Limb (tissue), 2 donors: Measurements from ENCODE around the gene LRP1.
"Not testable (repeated sequence)": the region's sequence is repeated elsewhere in the genome, so short reads cannot be mapped to it uniquely, and the experiment has no call there.

Experiments used
- DNase-seq, 2 donors: peaks; one replicate each; pipeline ENCODE4 v3.0.0-alpha.2; 2016; ENCODE audit errors: extremely low spot score in 2 of 2

The LRP1 gene

DNA sequence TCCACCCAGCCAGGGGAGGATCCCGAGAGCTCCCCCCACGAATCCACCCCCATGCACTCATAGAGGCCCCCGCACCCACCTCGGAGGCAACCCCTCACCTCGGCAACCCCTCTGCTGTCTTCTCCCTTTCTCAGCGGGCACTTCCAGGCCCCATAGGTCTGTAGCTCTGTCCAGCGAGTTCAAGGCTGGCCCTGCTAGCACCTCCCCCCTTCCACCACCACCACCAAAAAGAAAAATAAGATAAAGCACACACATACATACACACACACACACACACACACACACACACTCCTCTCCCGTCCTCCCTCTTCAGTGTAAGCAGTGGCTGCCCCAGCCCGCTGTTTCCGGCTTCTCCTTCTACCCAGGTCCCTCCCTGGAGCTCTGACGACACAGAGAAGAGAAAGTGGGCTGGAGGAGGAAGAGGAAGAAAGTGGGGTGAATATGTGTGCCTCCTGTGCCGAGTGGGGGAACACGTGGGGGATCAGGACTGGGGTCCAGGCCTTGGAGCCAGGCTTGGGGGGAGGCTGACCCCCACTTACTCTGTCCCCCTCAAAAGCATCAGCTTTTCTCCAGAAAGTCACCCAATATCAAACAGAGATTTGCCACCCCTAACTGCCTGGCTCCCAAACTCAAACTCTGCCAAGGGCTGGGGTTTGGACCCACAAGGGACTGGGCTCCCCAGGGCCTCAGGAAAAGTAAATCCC, 17.1 kb upstream of the LRP1 start, which contains the start of gene STAT6:
TSS of gene STAT6 (minus strand) at position 332 of the 704 bp plus-strand sequence. CDS start 3,084 bp downstream, outside the sequence.
- peak; percentile 59 to 74 for DNase-seq

DNA sequence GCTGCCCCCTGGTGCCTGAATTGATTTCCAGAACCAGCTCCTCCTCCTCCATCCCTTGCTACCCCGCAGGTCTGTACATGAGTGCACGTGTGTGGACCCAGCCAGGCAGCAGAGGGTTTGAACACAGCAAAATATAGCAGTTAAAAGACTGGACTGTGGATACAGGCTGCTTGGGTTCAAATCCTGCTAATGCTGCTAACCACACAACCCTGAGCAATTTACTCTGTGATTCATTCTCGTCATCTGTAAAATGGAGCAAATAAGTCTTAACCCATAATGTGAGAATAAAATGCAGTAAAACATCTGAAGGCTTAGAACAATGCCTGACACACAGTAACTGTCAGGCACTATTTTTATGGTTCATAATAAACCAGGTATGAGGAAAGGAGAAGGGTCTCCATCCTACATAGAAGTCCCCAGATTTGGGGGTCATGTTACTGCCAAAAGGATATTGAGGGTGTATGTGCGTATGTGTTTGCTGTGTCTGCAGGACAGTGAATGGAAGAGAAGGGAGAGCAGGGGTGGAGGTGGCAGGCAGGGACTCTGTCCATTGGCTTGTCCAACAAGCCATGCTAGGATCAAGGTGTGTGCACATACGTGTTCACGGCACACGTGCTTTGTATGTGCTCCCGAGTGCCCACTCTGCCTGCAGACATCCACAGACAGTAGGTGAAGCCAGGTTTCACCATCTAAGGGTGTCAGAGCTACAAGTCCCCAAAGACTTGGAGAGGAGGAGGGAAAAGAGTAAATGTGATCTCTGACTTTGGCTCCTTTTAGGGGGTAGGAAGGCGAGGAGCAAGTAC, 15.6 kb upstream of the LRP1 start:
- no peak for DNase-seq

DNA sequence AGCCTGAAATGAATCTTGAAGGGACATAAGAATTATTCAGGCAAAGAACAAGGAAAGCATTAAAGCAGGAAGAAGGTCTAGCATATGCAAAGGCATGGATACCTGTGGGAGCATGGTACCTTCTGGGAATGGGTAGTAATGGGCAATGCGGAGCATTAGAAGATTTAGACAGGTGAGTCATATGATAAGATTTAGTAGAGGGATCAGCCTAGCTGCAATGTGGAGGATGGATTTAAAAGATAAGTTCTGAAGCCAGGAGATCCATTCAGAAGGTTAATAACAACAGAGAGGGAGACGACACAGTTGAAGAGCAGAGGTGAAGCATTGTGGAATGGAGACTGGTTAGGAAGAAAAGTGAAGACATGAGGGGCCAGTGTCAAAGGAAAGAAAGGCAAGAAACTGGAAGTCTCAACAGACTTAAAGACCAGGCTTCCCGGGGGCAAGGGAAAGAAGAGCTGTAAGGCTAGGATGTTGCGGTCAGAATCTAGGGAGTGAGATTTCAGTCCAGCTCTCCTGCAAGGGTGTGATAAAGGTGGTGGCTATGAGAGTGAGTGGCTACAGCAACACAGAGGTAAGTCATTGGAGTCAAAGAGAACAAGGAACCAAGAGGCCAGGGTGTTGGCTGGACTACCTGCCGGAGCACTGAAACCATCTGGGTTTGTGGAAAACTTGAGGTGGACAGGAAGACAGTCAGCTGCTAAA, 11.6 kb upstream of the LRP1 start:
- DNase-seq: no peak

DNA sequence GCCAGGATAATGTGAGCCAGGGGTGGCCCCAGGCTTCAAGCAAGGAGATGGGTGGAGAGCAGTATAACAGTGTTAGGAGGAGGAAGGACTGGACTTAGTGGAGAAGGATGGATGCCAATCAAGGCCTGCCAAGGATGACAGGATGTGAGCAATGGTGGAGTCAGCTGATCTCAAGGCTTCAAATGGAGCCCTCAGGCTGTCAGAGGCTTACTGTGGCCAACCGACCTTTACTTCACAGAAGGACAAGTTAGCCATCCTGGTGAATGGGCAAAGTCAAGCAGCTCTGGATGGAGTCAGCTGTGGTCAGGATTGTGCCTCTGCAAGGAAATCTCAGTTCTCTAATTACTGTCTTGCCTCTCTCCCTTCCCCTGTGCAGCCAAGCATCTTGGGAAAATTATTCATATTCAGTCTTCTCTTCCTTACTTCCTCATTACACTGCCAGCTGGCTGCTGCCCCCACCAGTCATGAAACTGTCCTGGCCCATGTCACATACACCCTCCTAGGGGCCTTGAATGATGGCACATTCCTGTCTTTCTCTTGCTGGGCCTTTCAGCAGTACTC, 9.5 kb upstream of the LRP1 start:
- DNase-seq: no peak

DNA sequence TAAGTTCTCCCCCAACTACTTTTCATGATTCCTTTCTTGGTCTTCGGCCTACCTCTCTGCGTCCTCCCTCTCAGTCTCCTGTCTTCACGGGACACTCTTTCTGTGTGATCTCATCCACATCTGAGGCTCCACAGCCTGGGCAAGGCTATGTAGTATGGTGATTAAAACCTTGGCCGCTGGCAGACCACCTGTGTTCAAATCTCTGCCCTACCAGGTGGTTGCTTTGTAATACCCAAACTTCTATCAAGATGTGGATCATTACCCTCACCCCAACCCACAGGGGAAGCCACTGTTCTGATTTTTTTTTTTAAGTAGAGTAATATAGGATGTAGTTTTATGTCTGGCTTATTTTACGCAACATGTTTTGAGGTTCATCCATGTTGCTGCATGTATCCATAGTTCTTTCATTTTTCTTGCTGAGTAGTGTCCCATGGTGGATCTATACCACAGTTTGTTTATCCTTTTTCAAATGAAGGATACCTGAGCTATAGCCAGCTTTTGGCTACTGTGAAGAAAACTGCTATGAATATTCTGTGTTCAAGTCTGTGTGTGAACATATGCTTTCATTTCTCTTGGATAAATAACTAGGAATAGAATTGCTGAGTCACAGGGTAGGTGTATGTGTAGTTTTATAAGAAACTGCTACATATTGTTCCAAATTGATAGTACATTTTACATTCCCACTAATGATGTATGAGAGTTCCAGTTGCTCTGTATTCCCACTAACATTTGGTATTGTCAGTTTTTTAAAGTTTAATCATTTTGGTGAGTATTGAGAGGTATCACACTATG, 8.8 kb upstream of the LRP1 start:
- no peak for DNase-seq

DNA sequence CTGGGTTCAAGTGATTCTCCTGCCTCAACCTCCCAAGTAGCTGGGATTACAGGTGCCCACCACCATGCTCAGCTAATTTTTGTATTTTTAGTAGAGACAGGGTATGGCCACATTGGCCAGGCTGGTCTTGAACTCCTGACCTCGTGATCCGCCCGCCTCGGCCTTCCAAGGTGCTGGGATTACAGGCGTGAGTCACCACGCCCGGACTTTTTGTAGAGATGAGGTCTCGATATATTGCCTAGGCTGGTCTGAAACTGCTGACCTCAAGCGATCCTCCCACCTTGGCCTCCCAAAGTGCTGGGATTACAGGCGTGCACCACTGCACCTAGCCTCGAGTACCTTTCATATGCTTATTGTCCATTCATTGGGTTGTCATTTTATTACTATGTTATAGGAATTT, 7.6 kb upstream of the LRP1 start:
- DNase-seq: not testable (repeated sequence)

DNA sequence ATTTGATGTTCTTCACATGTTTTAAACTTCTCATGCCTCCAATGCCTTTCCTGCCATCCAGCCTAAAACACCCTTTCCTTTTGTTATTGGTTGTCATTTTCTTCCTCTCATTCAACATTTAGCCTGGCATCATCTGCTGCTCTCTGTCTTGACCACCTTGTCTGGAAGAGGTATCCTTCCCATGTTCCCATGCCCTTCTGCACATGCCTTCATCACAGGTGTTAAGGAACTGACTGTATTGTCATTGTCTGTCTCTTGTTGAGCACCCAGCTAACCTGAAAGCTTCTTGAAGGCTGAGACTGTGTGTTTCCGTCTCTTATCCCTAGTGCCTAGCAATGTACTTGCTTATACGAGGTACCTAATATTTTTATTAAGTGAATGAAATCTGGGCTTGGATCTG, 4.5 kb upstream of the LRP1 start:
- DNase-seq: no peak

DNA sequence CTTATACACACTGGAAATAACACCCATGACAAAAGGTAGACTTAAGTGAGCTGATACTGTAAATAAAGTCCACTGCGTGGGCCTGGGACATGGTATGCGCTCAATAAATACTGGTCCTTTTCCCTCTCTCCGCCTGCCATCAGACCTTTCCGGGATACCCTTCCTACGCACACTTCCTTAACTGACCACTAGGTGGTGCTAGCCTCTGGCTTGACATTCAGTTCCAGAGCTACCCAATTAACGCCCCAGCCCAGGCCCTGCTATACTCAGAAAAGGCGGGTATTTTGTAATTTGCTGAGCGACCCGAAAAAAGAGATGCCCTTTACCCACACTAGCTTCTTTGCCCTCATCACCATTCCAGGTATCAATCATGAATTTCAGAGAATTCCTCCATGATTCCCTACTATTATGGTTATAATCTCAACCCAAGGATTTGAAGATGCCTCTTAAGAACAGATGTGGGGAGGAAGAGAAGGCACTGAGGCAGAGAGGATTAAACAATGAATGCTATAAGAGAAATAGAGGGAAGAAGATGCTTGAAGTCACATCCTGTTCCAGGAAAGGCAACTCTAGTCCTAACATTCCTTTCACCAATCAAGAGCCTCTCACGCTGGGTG, 3.9 kb upstream of the LRP1 start:
- DNase-seq: peak; percentile 82 to 90

DNA sequence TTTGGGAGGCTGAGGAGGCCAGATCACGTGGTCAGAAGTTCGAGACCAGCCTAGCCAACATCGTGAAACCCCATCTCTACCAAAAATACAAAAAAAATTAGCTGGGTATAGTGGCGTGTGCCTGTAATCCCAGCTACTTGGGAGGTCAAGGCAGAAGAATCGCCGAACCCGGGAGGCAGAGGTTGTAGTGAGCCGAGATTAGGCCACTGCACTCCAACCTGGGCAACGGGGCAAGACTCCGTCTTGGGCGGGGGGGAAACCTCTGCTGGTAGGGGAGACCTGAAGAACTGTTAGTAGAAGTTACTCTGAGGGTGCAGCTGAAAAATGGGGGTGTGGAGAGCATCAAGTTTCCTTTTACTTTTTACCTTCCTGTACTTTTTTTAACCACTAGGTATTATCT, 2.2 kb upstream of the LRP1 start:
- no peak for DNase-seq

DNA sequence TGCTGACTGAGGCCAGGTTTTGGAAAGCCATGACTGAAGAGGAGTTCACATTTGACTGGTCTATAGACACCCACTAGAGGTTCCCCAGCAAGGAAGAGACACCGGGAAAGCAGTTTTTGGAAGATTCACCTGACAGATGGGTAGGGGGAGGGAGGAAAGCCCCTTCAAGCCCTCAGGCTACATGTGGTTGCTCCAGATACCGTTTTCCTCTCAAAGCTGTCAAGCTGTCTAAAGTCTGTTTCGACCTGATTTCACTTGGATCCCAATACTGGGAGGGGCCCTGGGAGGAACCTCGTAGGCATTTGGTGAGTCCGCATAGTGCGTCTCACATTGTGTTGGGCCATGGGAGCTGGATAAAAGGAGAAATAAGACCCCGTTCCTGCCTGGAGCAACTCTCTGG, 1.7 kb upstream of the LRP1 start:
- no peak for DNase-seq

DNA sequence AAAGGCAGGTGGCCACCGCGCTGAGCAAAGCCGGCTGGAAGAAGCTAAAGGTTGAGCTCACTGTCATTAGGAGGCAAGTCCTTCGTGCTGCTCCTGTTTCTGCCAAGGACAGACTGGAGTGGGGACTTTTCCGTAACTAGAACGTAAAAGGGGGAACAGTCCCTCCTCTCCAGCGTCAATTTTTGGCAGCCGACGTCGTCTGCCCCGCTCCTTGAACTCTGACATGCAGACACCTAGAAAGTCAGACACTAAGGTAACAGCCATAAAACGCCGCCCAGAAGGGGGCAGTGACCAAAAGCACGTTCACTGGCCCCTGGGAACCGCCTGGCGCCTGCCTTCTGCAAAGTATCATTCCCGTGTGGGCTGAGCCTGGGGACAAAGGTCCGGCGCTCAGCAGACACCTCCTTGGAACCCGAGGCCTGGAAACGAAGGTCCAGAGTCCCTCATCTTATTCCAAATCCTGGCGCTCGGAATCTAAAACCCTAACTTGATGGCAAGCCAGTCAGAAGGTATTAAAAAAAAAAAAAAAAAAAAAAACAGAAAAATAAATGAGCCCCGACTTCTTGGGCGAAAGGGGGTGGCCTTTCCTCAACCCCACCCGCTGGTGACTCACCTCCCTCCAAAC, 1.1 kb upstream of the LRP1 start:
- no peak for DNase-seq

DNA sequence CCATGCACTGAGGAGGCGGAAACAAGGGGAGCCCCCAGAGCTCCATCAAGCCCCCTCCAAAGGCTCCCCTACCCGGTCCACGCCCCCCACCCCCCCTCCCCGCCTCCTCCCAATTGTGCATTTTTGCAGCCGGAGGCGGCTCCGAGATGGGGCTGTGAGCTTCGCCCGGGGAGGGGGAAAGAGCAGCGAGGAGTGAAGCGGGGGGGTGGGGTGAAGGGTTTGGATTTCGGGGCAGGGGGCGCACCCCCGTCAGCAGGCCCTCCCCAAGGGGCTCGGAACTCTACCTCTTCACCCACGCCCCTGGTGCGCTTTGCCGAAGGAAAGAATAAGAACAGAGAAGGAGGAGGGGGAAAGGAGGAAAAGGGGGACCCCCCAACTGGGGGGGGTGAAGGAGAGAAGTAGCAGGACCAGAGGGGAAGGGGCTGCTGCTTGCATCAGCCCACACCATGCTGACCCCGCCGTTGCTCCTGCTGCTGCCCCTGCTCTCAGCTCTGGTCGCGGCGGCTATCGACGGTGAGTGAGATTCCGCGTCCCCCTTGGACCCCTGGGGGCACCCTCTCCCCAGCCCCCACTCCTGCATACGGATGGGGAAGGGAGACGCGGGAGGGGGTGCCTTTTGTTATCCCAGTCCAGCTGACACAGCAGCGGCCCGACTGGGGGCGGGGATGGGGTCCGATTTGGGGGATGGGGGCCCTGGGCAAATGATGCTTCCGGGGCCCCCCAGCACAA, 400 bp downstream of the LRP1 start:
- peak in 1 of 2 donors; percentile 60 for DNase-seq

DNA sequence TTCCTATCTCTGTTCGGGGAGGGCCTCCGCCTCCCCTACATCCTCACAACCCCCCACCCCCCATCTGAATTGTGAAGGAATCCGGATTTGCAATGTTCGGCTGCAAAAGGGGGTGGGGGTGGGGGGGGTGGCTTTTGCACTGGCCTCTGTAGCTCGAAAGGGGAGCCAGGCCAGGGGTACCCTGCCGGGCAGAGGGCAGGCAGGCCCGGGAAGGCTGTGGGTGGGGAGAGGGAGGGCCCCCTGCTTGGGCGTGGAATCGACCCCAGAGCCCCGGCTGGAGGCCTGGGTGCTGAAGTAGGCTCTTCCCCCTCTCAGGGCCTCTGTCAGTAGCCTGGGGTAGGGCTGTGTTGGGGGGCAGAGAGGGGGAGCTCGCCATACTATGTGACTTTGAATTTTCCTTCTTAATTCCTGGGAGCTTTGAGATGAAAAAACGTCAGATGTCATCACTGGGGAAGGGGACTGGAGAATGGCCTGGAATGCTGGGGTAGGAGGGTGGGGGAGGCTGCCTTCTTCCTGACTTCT, 1.1 kb downstream of the LRP1 start:
- no peak for DNase-seq

DNA sequence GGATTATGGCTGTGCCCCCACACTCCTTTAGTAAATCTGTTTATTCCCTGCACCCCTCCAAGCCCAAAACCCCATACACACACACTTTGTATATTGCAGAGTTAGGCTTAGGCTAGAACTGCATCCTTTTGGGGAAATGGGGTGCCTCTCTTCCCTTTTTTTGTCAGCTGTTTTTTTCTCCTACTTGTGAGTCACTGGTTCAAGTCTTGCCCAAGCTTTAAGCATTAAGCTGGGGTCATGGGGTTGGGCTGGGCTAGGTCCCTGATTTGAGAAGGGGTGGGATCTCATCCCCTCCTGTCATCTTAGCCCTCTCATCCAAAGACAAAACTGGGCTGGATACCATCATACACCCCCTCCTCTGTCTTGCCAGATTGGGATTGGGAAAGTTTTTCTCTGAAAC, 1.6 kb downstream of the LRP1 start:
- no peak for DNase-seq

DNA sequence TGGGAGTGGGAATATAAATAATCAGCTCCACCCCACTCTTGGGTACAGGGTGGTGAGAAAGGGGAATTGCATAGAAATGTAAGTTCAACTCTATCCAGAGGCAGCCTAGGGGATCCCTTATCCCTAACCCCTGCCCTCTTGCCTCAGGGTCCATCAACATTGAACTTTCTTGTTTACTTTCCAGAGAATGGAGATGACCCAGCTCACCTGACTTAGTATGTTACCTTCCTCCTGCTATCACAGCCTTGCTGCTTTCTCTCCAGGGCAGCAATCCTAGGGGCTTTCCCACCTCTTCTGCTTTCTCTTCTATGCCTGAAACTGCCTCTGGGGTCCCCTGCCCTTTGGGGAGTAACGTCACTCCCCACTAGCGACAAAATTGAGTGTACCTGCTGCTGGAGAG, 2.7 kb downstream of the LRP1 start:
- DNase-seq: no peak

DNA sequence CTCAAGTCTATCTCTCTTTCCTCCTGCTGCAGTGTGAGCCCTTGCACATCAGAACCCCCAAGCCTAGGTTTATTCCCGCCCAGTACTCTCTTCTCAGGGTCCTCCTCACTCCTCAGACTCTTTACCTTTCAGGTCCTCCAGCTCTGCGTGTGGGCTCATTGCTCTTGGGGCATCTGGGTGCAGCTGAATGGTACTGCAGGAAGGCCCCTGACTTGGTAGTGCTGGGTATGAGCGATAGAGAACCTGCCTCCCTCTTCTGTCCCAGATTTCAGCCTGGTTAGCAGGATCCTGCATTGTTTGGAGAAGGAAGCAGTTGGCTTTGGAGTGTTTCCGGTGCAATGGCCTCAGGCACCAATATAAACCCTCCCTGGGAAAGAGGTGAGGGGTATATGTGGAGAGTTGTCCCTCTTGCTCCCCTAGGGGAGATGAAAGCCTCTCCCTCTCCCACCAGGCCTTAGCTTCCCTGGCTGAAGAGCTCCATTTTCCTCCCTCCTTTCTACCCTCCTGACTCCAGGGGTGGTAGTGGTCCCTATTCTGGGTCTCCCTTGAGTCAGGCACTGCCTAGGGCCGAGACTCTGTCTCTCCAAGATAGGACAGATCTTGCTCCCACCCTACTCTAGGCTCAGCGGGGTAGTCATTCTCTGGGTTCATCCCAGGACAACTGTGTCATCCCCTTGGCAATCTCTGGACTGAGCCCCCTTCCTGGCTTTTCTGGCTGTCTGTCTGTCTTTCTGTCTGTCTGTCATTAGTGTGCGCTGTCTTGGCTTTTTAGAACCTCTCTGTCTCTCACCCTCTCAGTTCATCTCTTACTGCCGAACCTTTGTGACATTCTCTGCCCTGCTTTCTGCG, 3.8 kb downstream of the LRP1 start:
- DNase-seq: no peak

DNA sequence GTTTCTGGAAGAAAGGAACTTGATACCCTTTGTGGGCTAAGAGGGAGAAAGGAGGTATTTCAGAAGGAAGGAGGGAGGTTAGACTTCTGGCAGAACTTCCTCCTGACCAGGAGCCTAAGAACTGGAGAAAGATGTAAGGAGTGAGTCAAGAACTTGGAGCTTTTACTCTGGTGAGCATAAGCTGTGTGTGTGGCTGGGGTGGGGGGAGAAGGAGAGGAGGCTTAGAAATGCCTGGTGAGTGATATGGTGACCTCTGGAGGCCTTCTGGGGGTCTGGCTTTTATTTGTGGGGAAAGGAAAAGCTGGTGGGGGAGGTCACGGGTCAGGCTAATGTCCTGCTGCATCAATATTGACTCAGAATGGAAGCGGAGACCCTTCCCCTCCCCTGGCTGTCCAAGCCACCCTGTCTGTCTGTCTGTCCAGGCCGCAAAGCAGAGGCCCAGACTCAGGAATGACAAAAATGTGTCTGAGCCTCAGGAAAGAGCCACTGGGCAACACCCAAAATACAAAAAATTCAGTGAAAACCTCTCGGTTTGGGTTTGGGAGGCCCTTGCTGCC, 4.8 kb downstream of the LRP1 start:
- no peak for DNase-seq

DNA sequence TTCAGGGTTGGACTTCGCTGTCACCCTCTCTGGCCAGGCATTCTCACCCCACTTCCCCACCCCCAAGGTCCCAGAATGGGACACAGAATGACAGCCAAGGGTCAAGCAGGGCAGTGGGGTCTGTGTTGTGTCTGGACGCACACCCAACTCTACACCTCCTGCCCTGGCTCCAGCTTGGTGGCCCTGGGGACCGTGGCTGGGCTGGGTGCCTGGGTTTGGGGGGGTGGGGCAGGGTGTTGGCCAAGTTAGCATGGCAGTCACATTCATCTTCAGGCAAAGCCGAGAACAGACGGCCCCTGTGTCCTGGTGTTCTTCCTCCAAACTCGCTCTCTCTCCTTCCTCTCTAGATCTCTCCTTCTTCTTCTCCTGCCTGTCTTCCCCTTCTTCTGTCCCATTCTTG, 5.6 kb downstream of the LRP1 start:
- no peak for DNase-seq
